GM18861 (cell line): Measurements from ENCODE around the gene HORMAD2.

Experiments used
- ATAC-seq: cut with Tn5 transposase; IDR thresholded peaks from one replicate; pipeline ENCODE4 v1.9.1; 2021; ENCODE audit not compliant: unreplicated experiment

Gene HORMAD2

DNA sequence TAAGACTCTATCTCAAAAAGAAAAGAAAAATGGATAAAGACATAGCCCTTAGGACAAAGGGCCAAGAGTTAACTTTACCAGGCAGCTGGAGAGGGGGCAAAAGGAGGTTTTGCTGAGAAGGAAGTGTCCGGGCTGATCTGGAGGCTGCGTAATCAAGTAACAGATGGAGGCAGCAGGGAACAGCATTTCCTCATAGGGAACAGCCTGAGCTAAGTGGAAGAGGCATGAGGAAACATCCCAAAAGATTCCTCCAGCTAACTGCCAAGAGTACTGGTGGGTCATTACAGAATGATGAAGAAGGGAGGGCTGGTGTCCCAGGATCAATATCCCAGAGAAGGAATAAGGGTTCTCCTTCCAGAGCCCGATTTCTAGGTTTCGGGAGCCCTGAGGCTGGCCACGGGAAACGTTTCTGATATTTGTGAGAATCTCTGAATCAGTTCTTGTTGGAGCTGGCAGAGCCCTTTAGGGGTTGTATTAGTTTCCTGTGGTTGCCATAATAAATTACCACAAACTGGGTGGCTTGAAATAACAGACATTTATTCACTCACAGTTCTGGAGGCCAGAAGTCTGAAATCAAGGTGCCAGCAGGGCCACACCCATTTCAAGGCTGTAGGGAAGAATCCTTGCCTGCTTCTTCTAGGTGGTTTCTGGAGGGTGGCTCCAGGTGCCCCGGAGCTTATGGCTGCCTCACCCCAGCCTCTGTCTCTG lies 145.1 kb downstream of the HORMAD2 start:
- no peak for ATAC-seq

DNA sequence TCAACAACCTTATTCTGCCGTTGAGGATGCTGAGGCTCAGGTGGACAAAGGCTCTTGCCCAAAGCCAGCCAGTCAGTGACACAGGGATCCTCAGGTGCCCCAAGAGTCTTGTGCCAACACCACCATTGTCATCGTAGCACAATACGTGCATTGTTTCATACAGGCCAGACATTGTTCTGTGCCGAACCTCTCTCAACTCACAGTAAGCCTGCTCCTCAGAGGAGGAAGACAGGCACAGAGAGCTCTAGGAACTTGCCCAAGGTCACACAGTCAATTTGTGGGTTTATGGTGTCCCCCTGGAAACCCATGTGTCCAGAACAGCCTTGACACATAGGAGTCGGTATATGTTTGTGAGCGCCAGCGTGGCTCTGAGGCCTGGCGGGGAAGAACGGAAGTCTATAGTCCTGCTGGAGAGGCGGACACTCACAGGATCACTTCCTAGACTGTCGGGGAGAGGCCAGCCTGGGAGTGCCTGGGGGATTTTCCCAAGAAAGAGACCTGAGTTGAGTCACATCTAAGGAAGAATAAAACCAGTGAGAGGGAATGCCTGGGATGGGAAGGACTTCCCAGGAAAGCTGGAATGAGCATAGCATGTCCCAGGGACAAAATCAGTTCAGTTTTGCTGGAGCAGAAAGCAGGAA lies 146.0 kb downstream of the HORMAD2 start:
- no peak for ATAC-seq
